GM18505 (cell line): ENCODE measurements around the gene MTM1.

Experiments used
- ATAC-seq: cut with Tn5 transposase; IDR thresholded peaks from one replicate; pipeline ENCODE4 v1.9.1; 2021; ENCODE audit not compliant: unreplicated experiment
- POLR2A ChIP-seq: IDR thresholded peaks from 4 replicates; pipeline ENCODE4 v1.6.1; 2011; ENCODE audit warnings: borderline replicate concordance; ENCODE audit not compliant: insufficient read depth, insufficient read length; ENCODE audit errors: extremely low read depth

The MTM1 gene

DNA sequence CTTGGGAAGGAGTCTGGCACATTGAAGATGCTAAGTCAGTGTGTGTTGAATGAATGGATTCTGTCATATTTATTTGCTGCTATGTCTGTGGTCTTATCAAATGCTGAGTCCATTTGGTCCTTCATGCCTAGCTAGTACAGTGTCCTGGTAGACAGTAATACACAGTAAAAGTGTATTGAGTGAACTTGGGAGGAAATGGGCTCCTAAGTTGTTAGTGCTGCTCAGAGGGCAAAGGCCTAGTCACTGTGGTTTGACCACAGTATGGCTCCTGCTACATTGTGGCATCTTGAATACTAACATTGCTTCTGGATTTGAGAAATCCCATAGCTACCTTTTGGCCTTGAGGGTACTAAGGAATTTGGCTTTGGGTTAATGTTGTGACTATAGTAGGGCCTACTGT lies 33.9 kb downstream of the MTM1 start:
- TF ChIP-seq POLR2A = no peak

GRCh38 chrX:150602743-150603142 lies 34.3 kb downstream of the MTM1 start:
- TF ChIP-seq POLR2A = no peak
- ATAC-seq = no peak

More for the DNA sequence above, 33.9 kb downstream of the MTM1 start:
- ATAC-seq = no peak

GRCh38 chrX:150605603-150606002 lies 37.2 kb downstream of the MTM1 start:
- ATAC-seq = no peak
- no peak for TF ChIP-seq POLR2A

DNA sequence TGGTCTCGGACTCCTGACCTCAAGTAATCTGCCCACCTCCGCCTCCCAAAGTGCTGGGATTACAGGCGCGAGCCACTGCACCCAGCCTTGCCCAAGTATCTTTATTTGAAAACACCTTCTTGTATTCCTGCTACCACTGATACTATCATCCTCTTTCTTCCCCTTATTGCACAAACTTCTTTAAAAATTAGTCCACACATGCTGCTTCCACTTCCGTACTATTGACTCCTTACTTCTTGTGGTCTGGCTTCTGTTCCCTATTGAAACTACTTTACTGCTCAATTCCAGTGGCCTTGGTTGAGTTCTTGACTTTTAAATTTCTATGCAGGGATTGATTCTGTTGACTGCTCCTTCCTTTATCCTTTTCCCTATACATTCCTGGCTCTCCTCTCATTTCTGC lies 38.8 kb downstream of the MTM1 start:
- no peak for TF ChIP-seq POLR2A
- ATAC-seq = no peak

- no peak for TF ChIP-seq POLR2A
- no peak for ATAC-seq
Observed at GRCh38 chrX:150610043-150610442, 41.6 kb downstream of the MTM1 start.

DNA sequence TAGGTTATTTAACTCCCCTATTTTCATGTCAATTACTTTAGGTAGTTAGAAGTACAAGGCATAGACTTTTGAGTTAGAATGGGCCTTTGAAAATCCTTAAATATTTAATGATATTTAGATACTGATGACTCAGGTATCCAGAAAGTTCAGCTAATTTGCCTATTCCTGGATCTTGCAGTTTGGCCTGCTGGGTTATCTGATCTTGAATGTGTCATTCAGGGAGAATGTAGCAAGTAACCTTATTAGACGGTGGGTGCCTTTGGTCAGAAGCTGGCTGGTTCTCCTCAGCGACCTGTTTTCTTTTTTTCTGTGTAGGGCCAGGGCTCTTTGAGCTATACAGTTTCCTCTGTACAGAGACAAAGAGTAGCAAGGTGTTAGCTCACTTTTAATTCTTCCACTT lies 42.0 kb downstream of the MTM1 start:
- ATAC-seq = no peak
- TF ChIP-seq POLR2A = no peak

DNA sequence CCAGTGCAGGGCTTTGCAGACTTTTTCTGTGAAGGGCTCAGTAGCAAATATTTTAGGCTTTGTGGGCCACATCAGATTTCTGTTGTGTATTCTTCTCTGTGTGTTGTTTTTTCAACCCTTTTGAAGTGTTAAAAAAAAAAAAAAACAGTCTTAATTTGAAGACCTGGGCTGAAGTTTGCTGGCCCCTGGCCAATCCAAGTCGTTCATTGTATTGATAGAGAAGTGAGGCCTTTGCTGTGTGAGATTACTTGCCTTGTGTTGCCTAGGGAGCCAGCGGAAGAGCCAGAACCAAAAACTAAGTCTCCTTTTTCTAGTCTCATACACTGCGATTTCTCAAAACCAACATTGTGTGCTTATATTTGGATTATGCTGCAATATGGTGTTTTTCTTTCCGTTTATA lies 46.9 kb downstream of the MTM1 start:
- no peak for TF ChIP-seq POLR2A
- ATAC-seq = no peak

GRCh38 chrX:150616179-150616862 lies 47.9 kb downstream of the MTM1 start:
- ATAC-seq = no peak
- no peak for TF ChIP-seq POLR2A

DNA sequence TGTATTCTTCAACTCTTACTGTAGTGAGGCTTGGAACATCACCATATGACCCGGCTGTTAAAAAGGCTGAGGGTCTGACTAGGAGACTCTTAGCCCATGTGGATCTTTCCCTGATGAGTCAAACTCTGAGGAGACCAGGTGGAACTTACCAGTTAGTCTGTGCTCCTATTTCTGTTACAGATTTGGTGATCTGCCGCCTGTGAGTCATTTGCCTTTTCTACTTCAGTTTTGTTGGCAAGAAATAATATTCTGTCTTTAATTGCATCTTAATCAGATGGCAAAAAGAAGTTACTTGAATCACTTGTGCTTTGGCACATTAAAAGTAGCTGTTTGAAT lies 48.4 kb downstream of the MTM1 start:
- no peak for TF ChIP-seq POLR2A
- ATAC-seq = no peak

- ATAC-seq = no peak
- TF ChIP-seq POLR2A = no peak
Observed at GRCh38 chrX:150621652-150622051, 53.2 kb downstream of the MTM1 start.

DNA sequence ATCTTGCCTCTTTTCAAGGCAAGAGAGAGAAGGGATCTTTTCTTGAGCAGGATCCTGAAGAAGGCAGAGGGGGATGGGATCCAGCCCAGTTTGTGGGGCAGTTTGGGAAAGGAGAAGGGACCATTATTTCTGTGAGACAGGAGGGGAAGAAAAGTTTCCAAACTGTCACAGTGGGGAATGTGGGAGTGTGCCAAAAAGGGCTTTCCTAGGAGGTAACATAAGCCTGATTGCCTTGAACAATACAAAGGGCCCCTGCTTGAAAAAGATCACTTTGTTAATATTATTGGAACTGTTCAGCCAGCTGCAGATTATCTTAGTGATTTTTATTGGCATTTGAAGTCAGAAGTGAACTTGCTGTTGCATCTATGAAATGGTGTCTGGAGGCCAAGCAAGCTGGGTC lies 55.2 kb downstream of the MTM1 start:
- TF ChIP-seq POLR2A = no peak

DNA sequence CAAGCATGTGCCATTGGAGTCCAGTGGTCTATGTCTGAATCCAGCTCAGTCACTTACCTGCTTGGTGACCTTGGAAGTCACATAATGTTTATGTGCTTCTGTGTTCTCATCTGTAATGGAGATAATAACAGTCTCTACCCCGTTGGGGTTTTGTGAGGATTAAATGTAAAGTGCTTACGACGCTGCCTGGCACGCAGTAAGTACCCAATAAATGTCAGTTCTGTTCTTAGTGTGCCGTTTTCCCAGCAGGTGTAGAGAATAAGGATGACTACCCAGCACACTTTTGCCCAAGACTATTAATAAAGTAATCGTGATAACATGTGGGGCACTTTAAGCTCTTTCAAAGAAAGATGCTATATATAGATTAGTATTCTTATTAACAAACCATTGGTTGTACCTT lies 56.7 kb downstream of the MTM1 start:
- TF ChIP-seq POLR2A = no peak
- no peak for ATAC-seq

More for the DNA sequence above, 55.2 kb downstream of the MTM1 start:
- no peak for ATAC-seq

- TF ChIP-seq POLR2A = no peak
- ATAC-seq = no peak
Observed at GRCh38 chrX:150625875-150626274, 57.5 kb downstream of the MTM1 start.

- no peak for TF ChIP-seq POLR2A
- ATAC-seq = no peak
Observed at GRCh38 chrX:150627957-150628356, 59.5 kb downstream of the MTM1 start.

GRCh38 chrX:150635952-150636351 lies 67.5 kb downstream of the MTM1 start:
- no peak for TF ChIP-seq POLR2A
- ATAC-seq = peak; percentile 77

- no peak for TF ChIP-seq POLR2A
- no peak for ATAC-seq
Observed at GRCh38 chrX:150642423-150642822, 74.0 kb downstream of the MTM1 start.

DNA sequence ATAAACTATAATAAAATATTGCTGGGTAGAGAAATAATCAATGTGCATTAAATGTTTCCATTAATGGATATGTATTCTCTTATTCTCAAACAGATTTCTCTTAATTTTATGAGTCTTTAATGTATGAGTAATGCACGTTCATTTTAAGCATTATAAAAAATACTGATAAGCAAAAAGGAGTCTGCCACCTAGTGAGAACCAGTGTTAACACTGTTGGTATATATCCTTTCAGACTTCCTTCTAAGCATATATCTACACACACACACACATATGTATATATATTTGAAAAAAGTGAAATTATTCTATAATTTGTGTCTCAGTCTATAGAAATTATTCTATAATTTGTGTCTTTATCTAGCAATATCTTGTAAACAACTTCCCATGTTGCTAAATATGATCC lies 74.8 kb downstream of the MTM1 start:
- ATAC-seq = no peak
- no peak for TF ChIP-seq POLR2A
